Tongue (tissue), 2 donors: Measurements from ENCODE around the gene MAP3K12. TPM values are rescaled to one million over a fixed set of nuclear protein-coding genes. Genes with fewer than 3 reads are reported as not detected.
"Not testable (repeated sequence)": the region's sequence is repeated elsewhere in the genome, so short reads cannot be mapped to it uniquely, and the experiment has no call there.

Experiments
- DNase-seq: peaks from one replicate; pipeline ENCODE4 v3.0.0-alpha.2; 2015
- total RNA-seq: library from RNA; depleted of rRNA; stranded (reverse); fragments of >200 nt; gene quantifications from one replicate; pipeline ENCODE4 v1.2.3, GENCODE V29; 2014

The MAP3K12 gene
- total RNA-seq: 17.3 TPM

- peak; percentile 65 for DNase-seq
These were observed at the start of gene MAP3K12 for GRCh38 chr12:53499266-53500141. Gene MAP3K12 (minus strand): TSS chr12:53499458. CDS start chr12:53487391, 12,067 bp downstream.

GRCh38 chr12:53548354-53548753 is 49.1 kb upstream of the MAP3K12 start:
- DNase-seq: not testable (repeated sequence)

GRCh38 chr12:53543539-53543938 is 44.3 kb upstream of the MAP3K12 start:
- peak; percentile 80 for DNase-seq

GRCh38 chr12:53539526-53539925 is 40.3 kb upstream of the MAP3K12 start:
- no peak for DNase-seq

GRCh38 chr12:53538209-53538689 is 39.0 kb upstream of the MAP3K12 start:
- DNase-seq: no peak

- DNase-seq: no peak
These were observed 37.7 kb upstream of the MAP3K12 start for GRCh38 chr12:53536962-53537361.

- DNase-seq: no peak
These were observed 34.2 kb upstream of the MAP3K12 start for GRCh38 chr12:53533471-53533870.

GRCh38 chr12:53532524-53533445 is 33.5 kb upstream of the MAP3K12 start:
- DNase-seq: no peak

- DNase-seq: no peak
These were observed 32.8 kb upstream of the MAP3K12 start for GRCh38 chr12:53532021-53532420.

GRCh38 chr12:53530920-53531319 is 31.7 kb upstream of the MAP3K12 start:
- DNase-seq: no peak

- DNase-seq: no peak
These were observed 30.8 kb upstream of the MAP3K12 start for GRCh38 chr12:53530061-53530460.

- DNase-seq: no peak
These were observed 25.2 kb upstream of the MAP3K12 start for GRCh38 chr12:53524476-53524875.

- no peak for DNase-seq
These were observed 23.9 kb upstream of the MAP3K12 start for GRCh38 chr12:53523131-53523530.

GRCh38 chr12:53518381-53518780 is 19.1 kb upstream of the MAP3K12 start:
- DNase-seq: no peak

- no peak for DNase-seq
These were observed 17.6 kb upstream of the MAP3K12 start for GRCh38 chr12:53516758-53517455.

- no peak for DNase-seq
These were observed 16.0 kb upstream of the MAP3K12 start for GRCh38 chr12:53515291-53515680.

GRCh38 chr12:53514628-53515290 is 15.5 kb upstream of the MAP3K12 start:
- DNase-seq: no peak

GRCh38 chr12:53513712-53514410 is 14.6 kb upstream of the MAP3K12 start:
- DNase-seq: no peak

- no peak for DNase-seq
These were observed 11.0 kb upstream of the MAP3K12 start for GRCh38 chr12:53510181-53510812.

GRCh38 chr12:53508534-53509170 is 9.4 kb upstream of the MAP3K12 start:
- DNase-seq: peak; percentile 91
